RWPE1 (cell line): ENCODE data around the gene UBALD2.
"Not testable (repeated sequence)": the region's sequence is repeated elsewhere in the genome, so short reads cannot be mapped to it uniquely, and the experiment has no call there.

Experiments used
- CTCF ChIA-PET: fragments of 350-600 bp; sonication (Branson Sonifier 250); formaldehyde crosslinking; extraction: SDS; loops from one replicate; lab custom pipeline; 2021; lab: Yijun Ruan, JAX
- POLR2A ChIA-PET: fragments of 400-600 bp; formaldehyde crosslinking; extraction: SDS; loops from one replicate; lab custom pipeline; 2020; ENCODE audit warnings: antibody characterized with exemption; ENCODE audit not compliant: low non-redundant PET; lab: Yijun Ruan, JAX
- DNase-seq: peaks from one replicate; pipeline ENCODE4 v3.0.0; 2012; ENCODE audit warnings: low spot score
- H3K27ac ChIP-seq: fragments of 450-650 bp; 2 replicates; pipeline ENCODE4 v1.5.1; 2017
- CTCF ChIP-seq: fragments of 450-650 bp; conservative IDR thresholded peaks from 2 replicates; pipeline ENCODE4 v1.5.1; 2017; ENCODE audit warnings: low read depth, mild to moderate bottlenecking

UBALD2 gene

GRCh38 chr17:76264755-76265623 lies at the start of gene UBALD2:
UBALD2 (plus strand) TSS chr17:76265348; CDS start chr17:76265506, 158 bp downstream.
- CTCF ChIA-PET = interaction anchor here (1.0 to 1.1 kb wide), 3 partner anchors 24 to 144 kb away, joined by 3 to 4 read pairs (median 4); no protein-coding TSS in a partner anchor

GRCh38 chr17:76217081-76217480 lies 48.1 kb upstream of the UBALD2 start:
- no peak for DNase-seq
- no peak overlapping the region for H3K27ac ChIP-seq
- POLR2A ChIA-PET = no interaction called here
- CTCF ChIA-PET = interaction anchor here (0.7 to 1.2 kb wide), 4 partner anchors 27 to 200 kb away, joined by 3 read pairs; no protein-coding TSS in a partner anchor
- TF ChIP-seq CTCF = no peak

More at GRCh38 chr17:76264755-76265623, at the start of gene UBALD2:
- POLR2A ChIA-PET = interaction anchor here (0.6 to 0.7 kb wide), 2 partner anchors 27 to 185 kb away, joined by 3 to 6 read pairs; no protein-coding TSS in a partner anchor
- TF ChIP-seq CTCF = no peak
- peak within 1 kb of the TSS; percentile 93 for H3K27ac ChIP-seq
- DNase-seq = peak; percentile 99

GRCh38 chr17:76219670-76220383 lies 45.3 kb upstream of the UBALD2 start:
- CTCF ChIA-PET = no interaction called here

GRCh38 chr17:76223802-76224201 lies 41.3 kb upstream of the UBALD2 start:
- TF ChIP-seq CTCF = no peak
- no peak for DNase-seq
- POLR2A ChIA-PET = no interaction called here
- CTCF ChIA-PET = interaction anchor here (0.7 kb wide), 1 partner anchor 48 kb away, joined by 4 read pairs; no protein-coding TSS in a partner anchor
- H3K27ac ChIP-seq = no peak overlapping the region

More at GRCh38 chr17:76219670-76220383, 45.3 kb upstream of the UBALD2 start:
- POLR2A ChIA-PET = no interaction called here
- no peak for DNase-seq
- TF ChIP-seq CTCF = no peak
- no peak overlapping the region for H3K27ac ChIP-seq

GRCh38 chr17:76225373-76226086 lies 39.6 kb upstream of the UBALD2 start:
- H3K27ac ChIP-seq, DNase-seq, POLR2A ChIA-PET: not testable (repeated sequence)
- CTCF ChIA-PET = interaction anchor here (0.6 to 0.7 kb wide), 2 partner anchors 180 to 397 kb away, joined by 3 to 4 read pairs; no protein-coding TSS in a partner anchor

- POLR2A ChIA-PET, CTCF ChIA-PET, H3K27ac ChIP-seq, DNase-seq: not testable (repeated sequence)
These were observed 38.4 kb upstream of the UBALD2 start for GRCh38 chr17:76226749-76227148.

- ChIA-PET CTCF (interaction anchor here (0.6 to 0.7 kb wide), 2 partner anchors 47 to 63 kb away, joined by 3 to 8 read pairs; no protein-coding TSS in a partner anchor), POLR2A (no interaction called here)
- no peak for TF ChIP-seq CTCF
- no peak overlapping the region for H3K27ac ChIP-seq
- DNase-seq = no peak
These were observed 32.8 kb upstream of the UBALD2 start for GRCh38 chr17:76232342-76232741.
